GM19438 (cell line): ENCODE measurements around the gene MCM7.
A peak's percentile ranks its signal among the peaks of the same experiment; 100 is the strongest.
"Not testable (repeated sequence)": the region's sequence is repeated elsewhere in the genome, so short reads cannot be mapped to it uniquely, and the experiment has no call there.

ENCODE experiments used
- ATAC-seq: cut with Tn5 transposase; IDR thresholded peaks from one replicate; pipeline ENCODE4 v1.9.1; 2021; ENCODE audit warnings: low read depth; ENCODE audit not compliant: unreplicated experiment

MCM7 gene

GRCh38 chr7:100101016-100101862 is at the start of gene MCM7, which contains the start of gene AP4M1:
Gene MCM7, minus strand, starts transcription at chr7:100101397. Its CDS starts 103 bp downstream, at chr7:100101294.
Gene AP4M1, plus strand, starts transcription at chr7:100101643. Its CDS starts 72 bp downstream, at chr7:100101715.
- peak; percentile 87 for ATAC-seq

GRCh38 chr7:100148559-100149328 is 47.5 kb upstream of the MCM7 start, which contains the start of gene LAMTOR4:
Gene LAMTOR4, plus strand, starts transcription at chr7:100148918. Its CDS starts 55 bp downstream, at chr7:100148973.
- ATAC-seq: peak; percentile 97

GRCh38 chr7:100148225-100148558 is 47.0 kb upstream of the MCM7 start:
- ATAC-seq: no peak

DNA sequence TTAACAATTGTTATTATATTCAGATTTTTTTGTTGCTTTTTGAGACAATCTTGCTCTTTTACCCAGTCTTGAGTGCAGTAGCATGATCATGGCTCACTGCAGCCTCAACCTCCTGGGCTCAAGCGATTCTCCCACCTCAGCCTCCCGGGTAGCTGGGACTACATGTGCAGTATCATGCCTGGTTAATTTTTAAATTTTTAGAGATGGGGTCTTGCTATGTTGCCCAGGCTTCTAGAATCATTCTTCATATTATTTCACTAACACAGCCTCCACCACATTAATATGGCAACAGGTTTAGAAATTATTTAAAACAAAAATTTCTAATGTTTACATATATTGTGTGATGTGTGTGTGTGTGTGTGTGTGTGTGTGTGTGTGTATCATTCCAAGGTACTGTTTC is 46.1 kb upstream of the MCM7 start:
- ATAC-seq: no peak

DNA sequence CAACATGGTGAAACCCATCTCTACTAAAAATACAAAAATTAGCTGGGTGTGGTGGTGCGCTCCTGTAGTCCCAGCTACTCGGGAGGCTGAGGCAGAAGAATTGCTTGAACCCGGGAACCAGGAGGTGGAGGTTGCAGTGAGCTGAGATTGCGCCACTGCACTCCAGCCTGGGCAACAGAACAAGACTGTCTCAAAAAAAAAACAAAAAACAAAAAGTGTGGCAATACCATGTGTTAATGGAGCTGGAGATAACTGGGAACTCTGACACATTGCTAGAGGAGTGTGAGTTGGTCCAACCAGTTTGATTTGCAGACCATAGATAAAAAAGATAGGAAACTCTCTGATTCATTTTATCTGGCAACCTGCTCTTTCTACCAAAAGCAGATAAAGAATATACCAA is 45.2 kb upstream of the MCM7 start:
- ATAC-seq: not testable (repeated sequence)

GRCh38 chr7:100142461-100142860 is 41.3 kb upstream of the MCM7 start:
- ATAC-seq: no peak

GRCh38 chr7:100141555-100141949 is 40.4 kb upstream of the MCM7 start:
- ATAC-seq: no peak

DNA sequence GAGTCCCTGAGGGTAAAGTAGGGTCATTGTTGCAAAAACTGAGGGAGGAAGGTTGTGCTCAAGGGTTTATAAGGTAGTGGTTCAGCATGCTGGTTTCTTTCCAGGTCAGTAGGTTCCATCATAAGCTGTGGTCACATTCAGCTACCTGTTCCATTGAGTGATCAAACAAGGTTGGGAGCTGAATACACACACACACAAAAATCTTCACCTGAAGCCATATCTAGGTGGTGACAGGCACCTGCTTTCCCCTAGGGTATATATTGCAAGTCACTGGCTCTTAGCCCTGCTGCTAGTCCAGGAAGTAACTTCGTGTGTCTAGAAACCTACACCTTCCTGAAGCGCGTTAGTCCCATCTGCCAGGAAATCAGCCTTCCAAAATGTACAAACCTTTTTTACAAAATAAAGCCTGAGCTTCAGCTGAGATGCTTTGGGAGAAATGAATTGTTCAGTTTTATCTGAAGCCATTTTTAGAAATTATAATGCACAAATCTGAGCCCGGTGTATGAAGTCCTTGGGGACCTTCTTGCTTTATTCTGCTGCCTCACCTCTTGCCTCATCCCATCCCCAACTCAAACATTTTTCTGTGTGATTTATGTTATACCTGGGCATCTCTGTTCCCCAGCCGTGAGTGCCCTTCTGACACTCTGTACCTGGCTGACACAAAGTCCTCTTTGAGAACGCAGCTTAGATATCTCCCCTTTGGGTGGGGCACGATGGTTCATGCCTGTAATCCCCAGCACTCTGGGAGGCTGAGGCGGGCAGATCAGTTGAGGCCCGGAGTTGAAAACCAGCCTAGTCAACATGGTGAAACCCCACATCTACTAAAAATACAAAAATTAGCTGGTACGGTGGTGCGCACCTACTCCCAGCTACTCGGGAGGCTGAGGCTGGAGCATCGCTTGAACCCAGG is 36.9 kb upstream of the MCM7 start:
- no peak for ATAC-seq

- no peak for ATAC-seq
These were observed 31.5 kb upstream of the MCM7 start for GRCh38 chr7:100132697-100133151.

DNA sequence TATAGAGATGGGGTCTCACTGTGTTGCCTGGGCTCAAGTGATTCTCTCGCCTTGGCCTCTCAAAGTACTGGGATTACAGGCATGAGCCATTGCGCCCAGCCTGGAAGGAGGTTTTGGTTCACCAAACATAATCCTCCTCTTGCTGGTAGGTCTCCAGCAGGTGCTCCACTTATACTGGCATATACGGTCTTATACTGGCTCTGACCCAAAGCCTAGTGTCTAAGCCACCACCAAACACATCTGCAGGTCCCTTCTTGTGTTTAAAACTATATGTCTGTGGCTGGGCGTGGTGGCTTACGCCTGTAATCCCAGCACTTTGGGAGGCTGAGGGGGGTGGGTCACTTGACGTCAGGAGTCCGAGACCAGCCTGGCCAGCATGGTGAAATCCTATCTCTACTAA is 30.9 kb upstream of the MCM7 start:
- ATAC-seq: no peak

DNA sequence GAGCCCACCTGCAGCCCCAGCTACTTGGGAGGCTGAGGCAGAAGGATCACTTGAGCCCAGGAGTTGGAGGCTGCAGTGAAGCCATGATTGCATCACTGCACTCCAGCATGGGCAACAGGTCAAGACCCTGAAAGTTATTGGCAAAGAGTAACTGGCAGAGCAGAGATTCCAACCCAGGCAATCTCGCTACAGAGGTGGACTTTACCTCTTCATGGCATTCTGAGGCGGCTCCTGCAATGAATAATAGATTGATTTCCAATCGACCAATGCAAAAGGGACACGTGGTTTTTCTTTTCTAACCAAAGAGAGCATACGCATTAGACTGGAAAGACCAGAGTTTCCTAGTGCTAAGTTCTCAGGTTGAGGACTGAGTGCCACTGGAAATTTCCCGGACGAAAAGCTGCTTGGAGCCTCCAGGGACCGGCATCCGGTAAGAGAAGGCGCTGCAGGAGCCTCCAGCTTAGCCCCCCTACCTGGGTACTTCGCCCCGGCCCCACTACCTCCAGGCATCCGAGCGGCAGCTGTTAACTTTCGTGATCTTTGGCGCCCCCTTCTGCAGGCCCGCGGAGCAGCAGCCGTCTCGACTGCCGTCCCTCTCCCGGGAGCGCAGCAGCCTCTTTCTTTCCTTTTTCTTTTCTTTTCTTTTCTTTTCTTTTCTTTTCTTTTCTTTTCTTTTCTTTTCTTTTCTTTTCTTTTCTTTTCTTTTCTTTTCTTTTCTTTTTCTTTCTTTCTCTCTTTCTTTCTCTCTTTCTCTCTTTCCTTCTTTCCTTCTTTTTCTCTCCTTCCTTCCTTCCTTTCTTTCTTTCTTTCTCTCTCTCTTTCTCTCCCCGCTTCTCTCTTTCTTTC is 29.6 kb upstream of the MCM7 start:
- no peak for ATAC-seq

DNA sequence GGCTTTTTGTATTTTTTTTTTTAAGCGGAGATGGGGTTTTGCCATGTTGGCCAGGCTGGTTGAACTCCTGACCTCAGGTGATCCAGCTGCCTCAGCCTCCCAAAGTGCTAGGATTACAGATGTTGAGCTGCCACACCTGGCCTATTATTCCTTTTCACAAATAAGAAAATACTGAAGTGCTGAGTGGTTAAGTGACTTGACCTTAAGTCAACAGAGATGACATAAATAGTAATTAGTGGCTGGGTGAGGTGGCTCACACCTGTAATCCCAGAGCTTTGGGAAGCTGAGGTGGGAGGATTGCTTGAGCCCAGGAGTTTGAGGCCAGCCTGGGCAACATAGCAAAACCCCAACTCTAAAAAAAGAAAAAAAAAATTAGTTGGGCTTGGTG is 29.0 kb upstream of the MCM7 start:
- not testable (repeated sequence) for ATAC-seq

GRCh38 chr7:100128637-100128963 is 27.4 kb upstream of the MCM7 start:
- no peak for ATAC-seq

- ATAC-seq: no peak
These were observed 26.9 kb upstream of the MCM7 start for GRCh38 chr7:100127866-100128636.

- ATAC-seq: peak; percentile 59
These were observed 26.0 kb upstream of the MCM7 start, which contains the start of gene MBLAC1 for GRCh38 chr7:100126931-100127865. Gene MBLAC1, plus strand, starts transcription at chr7:100126967. Its CDS starts 429 bp downstream, at chr7:100127396.

GRCh38 chr7:100126239-100126930 is 25.2 kb upstream of the MCM7 start:
- ATAC-seq: peak; percentile 37
